Measurements from ENCODE around the gene LDLRAD4. TPM values are rescaled to one million over a fixed set of nuclear protein-coding genes. Genes with fewer than 3 reads are reported as not detected.

The LDLRAD4 gene
- polyA plus RNA-seq, 1 of the 3 experiments (the other 2 are of a cell fraction) = 0.16 TPM

GRCh38 chr18:13471198-13471845 lies 252.8 kb downstream of the LDLRAD4 start:
- Histone ChIP-seq H2AFZ (ENCODE audit: low read depth) (no peak overlapping the region), H3K27me3 (ENCODE audit: insufficient read depth) (no peaks in the 10 kb centered on the region), H3K4me3 (ENCODE audit: low read depth in 2 of 2, low read length in 1 of 2) (no peak overlapping the region), H3K9me2 (no peaks in the 10 kb centered on the region), H4K20me1 (ENCODE audit: insufficient read depth) (no peaks in the 10 kb centered on the region), H3F3A (replicated peaks; ENCODE audit: insufficient read depth) (no peaks in the 10 kb centered on the region), H3K36me3 (replicated peaks in 1 of 2; ENCODE audit: control insufficient read depth in 1 of 2, insufficient read depth in 2 of 2, low read length in 1 of 2) (no peaks in the 10 kb centered on the region), H3K9ac (no peak overlapping the region), H3K27ac (ENCODE audit: low read depth in 2 of 2, low read length in 1 of 2) (peak overlapping the region in 1 of 2 experiments; percentile 68; a peak in 2 of 4 replicates), H3K79me2 (ENCODE audit: insufficient read depth) (no peaks in the 10 kb centered on the region), H3K4me2 (no peak overlapping the region), H3K9me3 (no peaks in the 10 kb centered on the region), H3K4me1 (ENCODE audit: control insufficient read depth in 1 of 2, insufficient read depth in 2 of 2, low read depth in 1 of 2, low read length in 1 of 2) (peaks cover 0 to 31% of the 10 kb centered on the region in 2 experiments; a peak in 2 of 4 replicates)
- CTCF ChIA-PET = no interaction called here
- 63% methylated on average over 14 of the region's 17 CpGs for WGBS (ENCODE audit: low lambda C conversion rate)
- no peak for DNase-seq
- POLR2A ChIA-PET = interaction anchor here (0.7 kb wide), 1 partner anchor 23 kb away, joined by 3 read pairs; no protein-coding TSS in a partner anchor
- no peak for TF ChIP-seq YY1 (IDR thresholded peaks at IDR 0.05; ENCODE audit: low read depth)
- TF ChIP-seq SIN3A (IDR thresholded peaks at IDR 0.05; ENCODE audit: borderline replicate concordance, low read depth, low read length) = no peak
- TF ChIP-seq FOSL2 (IDR thresholded peaks at IDR 0.05; ENCODE audit: borderline replicate concordance, low read depth) = no peak
- TF ChIP-seq NRF1 (IDR thresholded peaks at IDR 0.05; ENCODE audit: low read depth, low read length) = no peak
- no peak for TF ChIP-seq FOXM1 (IDR thresholded peaks at IDR 0.05; ENCODE audit: low read depth)
- TF ChIP-seq NFIC (IDR thresholded peaks at IDR 0.05; ENCODE audit: borderline replicate concordance) = no peak
- no peak for TF ChIP-seq TAF1 (IDR thresholded peaks at IDR 0.05; ENCODE audit: borderline replicate concordance, low read depth, low read length)
- no peak for TF ChIP-seq CHD2 (IDR thresholded peaks at IDR 0.05; ENCODE audit: low read length, partially characterized antibody)
- no peak for TF ChIP-seq REST (IDR thresholded peaks at IDR 0.05; ENCODE audit: low read depth, low read length)
- TF ChIP-seq TEAD4 (IDR thresholded peaks at IDR 0.05; ENCODE audit: borderline replicate concordance, insufficient read depth) = no peak
- TF ChIP-seq GATA2 (CRISPR knock-in tag; IDR thresholded peaks at IDR 0.05) = no peak
- TF ChIP-seq, protein P1, sequence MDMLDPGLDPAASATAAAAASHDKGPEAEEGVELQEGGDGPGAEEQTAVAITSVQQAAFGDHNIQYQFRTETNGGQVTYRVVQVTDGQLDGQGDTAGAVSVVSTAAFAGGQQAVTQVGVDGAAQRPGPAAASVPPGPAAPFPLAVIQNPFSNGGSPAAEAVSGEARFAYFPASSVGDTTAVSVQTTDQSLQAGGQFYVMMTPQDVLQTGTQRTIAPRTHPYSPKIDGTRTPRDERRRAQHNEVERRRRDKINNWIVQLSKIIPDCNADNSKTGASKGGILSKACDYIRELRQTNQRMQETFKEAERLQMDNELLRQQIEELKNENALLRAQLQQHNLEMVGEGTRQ (IDR thresholded peaks at IDR 0.05; ENCODE audit: borderline replicate concordance, low read depth, low read length) = no peak
- TF ChIP-seq EZH2phosphoT487 (IDR thresholded peaks at IDR 0.05; ENCODE audit: borderline replicate concordance, low read depth) = no peak
- TF ChIP-seq, protein P2, sequence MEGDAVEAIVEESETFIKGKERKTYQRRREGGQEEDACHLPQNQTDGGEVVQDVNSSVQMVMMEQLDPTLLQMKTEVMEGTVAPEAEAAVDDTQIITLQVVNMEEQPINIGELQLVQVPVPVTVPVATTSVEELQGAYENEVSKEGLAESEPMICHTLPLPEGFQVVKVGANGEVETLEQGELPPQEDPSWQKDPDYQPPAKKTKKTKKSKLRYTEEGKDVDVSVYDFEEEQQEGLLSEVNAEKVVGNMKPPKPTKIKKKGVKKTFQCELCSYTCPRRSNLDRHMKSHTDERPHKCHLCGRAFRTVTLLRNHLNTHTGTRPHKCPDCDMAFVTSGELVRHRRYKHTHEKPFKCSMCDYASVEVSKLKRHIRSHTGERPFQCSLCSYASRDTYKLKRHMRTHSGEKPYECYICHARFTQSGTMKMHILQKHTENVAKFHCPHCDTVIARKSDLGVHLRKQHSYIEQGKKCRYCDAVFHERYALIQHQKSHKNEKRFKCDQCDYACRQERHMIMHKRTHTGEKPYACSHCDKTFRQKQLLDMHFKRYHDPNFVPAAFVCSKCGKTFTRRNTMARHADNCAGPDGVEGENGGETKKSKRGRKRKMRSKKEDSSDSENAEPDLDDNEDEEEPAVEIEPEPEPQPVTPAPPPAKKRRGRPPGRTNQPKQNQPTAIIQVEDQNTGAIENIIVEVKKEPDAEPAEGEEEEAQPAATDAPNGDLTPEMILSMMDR (IDR thresholded peaks at IDR 0.05) = no peak
- TF ChIP-seq GABPA (IDR thresholded peaks at IDR 0.05; ENCODE audit: low read depth) = no peak
- no peak for TF ChIP-seq RCOR1 (IDR thresholded peaks at IDR 0.05; ENCODE audit: low read length)

All from SK-N-SH (cell line).